ENCODE measurements around the gene MYL5.
"Not testable (repeated sequence)": the region's sequence is repeated elsewhere in the genome, so short reads cannot be mapped to it uniquely, and the experiment has no call there.

MYL5 gene

DNA sequence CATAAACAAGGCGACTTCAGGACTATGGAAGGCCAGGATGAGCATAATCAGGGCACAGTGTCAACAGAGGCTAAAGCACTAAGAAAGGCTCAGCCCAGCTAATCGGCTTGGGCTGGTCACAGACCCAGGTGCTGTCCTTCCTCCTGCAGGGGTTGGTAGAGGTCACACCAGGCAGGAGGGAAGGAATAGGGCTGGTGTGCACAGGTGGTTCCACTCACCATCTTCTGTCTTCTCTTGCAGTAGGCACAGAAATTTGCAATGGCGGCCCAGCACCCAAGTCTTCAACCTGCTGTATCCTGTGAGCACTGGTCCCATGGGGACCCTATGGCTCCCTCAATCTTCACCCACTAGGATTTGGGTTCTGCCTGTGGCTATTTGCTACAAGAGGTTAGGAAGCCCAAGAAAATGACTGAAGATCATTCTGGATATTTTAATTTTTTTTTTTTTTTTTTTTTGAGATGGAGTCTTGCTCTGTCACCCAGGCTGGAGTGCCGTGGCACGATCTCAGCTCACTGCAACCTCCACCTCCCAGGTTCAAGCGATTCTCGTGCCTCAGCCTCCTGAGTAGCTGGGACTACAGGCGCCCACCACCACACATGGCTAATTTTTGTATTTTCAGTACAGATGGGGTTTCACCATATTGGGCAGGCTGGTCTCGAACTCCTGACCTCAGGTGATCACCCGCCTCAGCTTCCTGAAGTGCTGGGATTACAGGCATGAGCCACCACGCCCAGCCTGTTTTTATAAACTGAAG lies 4.4 kb upstream of the MYL5 start:
- not testable (repeated sequence) for DNase-seq

DNA sequence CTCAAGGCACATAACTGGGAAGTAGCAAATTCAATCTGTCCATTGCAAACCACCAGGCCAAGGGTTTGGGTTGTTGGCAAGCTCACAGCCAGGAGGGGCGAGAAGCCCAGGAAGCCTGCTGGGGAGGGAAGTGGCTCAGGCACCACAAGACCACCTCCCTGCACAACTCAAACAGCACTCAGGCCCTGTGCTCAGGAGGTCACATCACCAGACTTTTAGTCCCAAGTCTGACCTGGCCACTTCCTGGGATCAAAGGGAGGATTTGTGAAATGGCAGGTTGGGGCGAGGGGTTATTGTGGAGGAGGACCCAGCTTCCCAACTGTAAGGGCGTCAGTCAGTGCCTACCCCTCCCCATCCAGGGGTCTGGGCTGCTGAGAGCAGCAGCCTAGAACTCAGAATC lies 2.6 kb upstream of the MYL5 start:
- no peak for DNase-seq

DNA sequence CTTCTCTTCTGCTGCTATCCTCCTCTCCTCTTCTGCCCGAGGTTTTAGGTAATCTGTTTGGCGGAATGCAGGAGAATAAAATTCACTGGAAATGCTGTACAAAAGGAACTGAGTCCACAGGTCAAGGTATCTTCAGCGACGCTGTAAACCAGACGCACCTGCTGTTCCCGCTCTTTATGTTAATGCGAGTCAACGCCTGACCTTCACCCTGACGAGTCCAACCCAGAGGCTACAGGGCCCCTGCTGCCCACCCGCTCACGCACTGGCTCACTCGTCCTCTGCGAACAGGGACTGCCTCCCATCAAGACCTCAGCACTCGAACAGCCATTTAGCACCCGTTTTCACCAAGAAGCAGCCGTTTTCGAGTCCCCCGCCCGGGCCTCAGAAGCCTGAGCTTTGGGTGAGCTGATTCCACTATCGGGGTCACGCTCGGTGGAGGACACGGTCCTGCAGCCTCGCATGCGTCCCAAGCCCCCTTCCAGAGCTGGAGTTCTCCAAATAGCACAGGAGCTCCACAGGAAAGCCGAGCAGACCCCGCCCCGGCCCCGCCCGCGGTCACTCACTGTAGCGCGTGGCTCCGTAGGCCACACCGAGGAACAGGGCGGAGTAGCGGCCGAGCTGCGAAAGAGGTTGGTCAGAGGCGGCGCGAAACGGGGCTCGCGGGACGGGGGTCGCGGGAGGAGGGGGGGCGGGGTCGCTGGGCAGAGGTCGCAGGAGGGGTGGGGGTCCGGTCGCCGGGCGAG lies 822 bp upstream of the MYL5 start:
- DNase-seq = peak in 2 of 56 donors; percentile 21 to 36

DNA sequence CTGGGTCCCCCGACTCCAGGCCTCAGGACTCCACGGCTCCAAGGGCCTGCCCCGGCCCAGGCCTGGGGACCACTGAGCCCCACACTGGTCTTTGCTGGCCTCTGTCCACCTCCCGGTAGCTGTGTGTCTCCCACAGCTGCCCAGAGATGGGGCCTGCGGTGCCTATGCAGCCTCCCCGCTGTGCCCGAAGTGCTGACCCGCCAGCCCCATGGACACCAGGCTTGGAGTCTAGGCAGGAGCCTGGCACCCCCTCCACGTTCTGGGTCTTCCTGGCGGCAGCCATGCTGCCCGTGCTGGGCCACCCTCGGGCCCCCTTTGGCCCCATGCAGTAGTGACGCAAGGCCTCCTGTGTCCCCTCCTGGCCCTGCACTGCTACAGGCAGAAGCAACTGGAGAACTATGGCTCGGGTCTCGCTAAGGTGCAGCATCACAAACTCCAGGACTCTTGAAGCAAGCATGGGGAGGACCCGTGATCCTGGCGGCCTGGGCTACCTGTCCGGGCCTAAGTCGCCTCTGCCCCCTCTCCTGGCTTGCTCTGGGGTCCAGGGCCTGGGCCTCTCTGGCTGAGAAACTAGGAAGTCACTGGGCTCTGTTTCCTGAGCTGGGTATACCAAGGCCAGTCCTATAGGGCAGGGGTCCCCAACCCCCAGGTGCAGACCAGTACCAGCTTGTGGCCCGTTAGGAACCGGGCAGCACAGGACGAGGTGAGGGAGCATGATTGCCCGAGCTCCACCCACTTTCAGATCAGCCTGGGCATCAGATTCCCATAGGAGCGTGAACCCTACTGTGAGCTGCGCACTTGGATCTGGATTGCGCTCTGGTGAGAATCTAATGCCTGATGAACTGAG lies 917 bp downstream of the MYL5 start:
- no peak for DNase-seq

DNA sequence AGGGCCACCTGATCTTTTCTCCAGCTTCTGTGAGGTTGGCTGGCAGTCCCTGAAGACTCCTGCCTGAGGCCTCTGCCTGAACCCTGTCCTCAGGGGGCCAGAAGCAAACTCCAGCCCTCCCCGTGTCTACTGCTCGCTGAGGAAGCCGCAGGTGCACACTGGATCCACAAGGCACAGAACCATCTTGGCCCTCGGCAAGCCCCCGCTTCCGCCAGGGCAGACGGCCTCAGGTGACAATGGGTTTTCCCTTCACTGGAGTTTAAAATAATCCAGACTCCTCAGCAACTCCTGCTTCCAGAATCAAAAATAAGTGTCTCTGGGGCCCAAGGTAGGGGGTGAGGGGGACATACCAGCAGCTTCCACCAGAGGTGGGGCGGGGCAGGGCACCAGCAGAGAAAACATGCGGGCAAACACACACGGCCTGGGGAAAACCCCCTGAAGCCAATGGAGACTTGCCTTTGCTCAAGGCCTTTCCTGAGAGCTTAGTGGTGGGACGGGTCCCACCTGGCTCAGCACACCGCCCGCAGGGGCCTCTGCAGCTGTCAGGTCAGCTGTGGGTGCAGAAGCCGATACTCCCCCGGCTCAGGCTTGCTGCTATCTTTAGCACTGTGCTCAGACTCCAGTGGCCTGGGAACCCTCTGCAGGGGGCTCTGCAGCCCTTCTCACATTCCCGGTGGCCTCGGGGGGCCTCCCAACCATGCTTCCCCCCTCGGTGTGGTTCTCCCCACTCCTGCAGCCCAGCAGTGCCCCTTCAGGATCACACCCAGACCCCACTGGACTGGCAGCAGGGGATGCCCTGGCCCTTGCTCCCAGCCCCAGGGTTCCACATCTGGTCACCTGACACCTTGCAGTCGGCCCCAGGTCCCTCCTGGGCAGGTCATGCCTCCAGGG lies 1.9 kb downstream of the MYL5 start:
- no peak for DNase-seq

DNA sequence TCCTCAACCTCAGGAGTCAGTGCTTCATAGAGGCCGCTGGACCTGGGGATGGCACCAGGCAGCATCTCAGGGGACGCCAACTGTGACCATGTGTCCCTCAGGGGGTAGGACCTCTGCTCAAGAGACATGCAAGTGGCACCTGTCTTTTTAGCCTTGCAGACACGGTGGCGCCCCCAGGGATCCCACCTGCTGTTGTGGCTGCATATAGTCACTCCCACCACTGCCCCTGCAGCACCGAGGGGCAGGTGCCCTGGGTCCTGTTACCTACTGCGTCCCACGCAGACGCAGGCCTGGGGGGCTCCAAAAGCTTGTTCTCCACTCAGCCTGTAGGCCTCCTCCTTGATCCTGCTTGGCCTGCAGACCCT lies 2.5 kb downstream of the MYL5 start:
- no peak for DNase-seq

DNA sequence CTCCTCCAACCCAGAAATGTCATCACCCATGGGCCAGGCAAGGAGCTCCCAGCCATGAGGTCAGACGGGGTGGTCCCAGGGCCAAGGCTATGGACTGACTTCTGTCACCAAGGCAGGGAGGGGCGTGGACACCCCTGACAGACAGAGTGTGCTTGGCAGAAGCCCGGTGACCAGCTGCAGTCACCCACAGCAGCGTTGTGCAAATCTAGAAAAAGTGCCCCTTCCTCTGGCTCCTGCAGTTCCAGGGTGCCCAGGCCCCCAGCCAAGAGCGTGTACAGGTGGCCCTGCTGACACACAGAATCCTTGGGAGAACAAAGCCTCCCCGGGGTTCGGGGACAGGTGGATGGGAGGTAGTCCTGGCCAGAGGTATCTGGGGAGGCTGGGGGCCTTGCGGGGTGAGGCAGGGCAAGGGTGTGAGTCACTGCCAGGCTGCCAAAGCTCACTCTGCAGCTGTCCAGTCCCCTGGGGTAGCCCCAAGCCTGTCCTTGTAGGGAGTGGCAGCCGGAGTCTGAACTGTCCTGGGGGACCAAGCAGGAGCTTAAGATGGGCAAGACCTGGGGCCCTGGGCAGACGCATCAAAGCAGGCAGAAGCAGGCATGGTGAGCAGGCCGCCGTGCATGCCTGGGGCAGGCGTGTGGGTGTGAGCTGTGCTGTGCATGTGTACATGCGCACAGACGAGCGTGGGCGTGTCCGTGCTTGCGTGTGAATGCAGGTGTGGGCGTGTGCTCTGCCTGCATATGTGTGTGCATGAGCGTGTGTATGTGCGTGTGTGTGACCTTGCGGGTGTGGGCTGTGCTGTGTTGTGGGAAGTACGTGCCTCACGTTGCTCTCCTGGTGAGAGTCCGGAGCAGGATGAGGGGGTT lies 3.3 kb downstream of the MYL5 start:
- peak in 7 of 56 donors; percentile 23 to 45 (median 37) for DNase-seq

DNA sequence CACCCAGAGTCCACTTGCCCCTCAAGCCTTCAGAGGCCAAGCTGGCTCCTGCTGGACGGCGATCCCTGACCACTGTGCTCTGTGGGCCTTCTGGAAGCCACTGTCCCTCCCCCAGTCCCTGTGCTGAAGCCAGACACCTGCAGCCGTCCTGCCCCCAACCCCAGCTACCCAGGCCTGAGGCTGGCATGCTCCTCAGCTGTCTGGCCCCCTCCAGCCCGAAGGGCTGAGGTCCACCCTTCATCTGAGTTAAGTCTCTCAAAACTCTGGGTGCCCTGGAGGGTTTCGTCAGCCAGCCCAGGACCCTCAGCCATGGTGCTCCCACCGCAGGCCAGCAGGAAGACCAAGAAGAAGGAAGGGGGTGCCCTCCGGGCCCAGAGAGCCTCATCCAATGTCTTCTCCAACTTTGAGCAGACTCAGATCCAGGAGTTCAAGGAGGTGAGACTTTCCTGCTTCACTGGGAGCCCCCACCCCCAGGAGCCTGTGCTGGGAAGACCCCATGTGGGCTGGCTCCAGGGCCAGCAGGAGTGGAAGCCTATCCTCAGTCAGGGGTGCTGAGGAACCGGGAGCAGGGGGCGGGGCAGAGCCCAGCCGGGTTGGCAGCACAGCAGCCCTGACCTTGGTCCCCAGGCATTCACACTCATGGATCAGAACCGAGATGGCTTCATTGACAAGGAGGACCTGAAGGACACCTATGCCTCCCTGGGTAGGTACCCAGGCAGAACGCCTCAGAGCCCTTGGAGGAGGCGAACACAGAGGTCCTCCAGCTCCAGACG lies 4.2 kb downstream of the MYL5 start:
- no peak for DNase-seq

DNA sequence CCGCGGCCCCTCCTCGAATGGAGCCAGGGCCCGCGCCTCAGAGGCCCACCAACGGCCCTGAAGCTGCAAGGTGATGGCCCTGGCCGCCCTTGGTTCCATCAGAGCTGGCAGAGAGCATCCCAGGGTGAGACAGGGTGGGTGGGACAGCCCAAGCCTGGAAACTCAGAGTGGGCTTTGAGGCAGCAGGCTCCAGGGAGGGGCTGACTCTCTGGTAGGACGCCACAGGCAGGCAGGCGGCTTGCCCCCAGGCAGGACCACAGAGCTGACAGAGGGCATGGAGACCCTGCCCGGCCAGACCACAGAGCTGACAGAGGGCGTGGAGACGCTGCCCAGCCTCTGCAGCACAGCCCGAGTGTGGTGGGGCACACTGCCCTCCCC lies 4.8 kb downstream of the MYL5 start:
- no peak for DNase-seq

DNA sequence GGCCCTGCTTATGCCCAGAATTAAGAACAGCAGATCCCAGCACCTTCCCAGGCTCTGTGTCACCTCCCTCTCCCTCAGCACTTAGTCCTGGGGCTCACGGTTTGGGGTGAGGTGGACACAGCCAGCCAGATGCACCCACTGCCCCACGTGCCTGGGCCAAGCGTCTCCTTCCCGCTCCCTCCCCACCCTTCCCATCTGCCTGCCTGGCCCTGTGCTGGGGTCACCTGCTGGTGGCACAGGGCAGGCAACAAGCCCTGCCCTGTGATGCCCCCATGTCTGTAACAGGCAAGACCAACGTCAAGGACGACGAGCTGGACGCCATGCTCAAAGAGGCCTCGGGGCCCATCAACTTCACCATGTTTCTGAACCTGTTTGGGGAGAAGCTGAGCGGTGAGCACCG lies 5.3 kb downstream of the MYL5 start:
- no peak for DNase-seq

DNA sequence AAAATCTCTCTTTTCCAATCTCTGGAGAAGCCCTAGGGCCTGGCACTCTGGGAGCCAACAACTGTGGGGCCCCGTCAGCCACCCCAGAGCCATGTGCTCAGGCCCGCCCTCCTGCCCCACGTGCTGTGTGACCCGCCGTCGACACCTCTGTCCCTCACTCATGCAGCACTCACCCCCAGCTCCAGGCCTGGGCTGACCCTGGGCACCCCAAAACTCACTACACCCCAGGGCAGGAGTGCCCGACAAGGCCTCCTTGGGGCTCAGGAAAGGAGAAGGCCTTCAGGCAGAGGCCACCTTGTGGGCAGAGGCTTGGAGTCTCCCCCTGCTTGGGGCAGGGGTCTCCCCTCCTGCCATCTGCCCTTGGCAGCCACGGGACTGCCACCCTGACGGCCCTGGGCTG lies 5.7 kb downstream of the MYL5 start:
- DNase-seq = no peak

DNA sequence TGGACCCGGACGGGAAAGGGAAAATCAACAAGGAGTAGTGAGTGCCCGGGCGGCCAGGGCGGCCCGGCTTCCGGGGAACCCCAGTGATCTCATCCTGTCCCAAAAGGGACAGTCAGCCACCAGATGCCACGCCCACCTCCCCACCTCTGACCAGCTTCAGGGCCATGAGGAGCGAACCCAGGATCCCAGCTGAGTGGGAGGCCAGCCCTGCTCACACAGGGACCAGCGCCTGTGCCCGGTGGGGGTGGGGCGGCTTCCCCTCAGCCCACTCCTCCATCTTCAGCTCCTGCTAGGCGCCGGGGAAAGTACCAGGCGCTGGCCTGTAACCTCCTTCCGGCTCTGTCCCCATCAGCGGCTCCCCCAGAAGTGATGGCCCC lies 6.2 kb downstream of the MYL5 start:
- DNase-seq = no peak

DNA sequence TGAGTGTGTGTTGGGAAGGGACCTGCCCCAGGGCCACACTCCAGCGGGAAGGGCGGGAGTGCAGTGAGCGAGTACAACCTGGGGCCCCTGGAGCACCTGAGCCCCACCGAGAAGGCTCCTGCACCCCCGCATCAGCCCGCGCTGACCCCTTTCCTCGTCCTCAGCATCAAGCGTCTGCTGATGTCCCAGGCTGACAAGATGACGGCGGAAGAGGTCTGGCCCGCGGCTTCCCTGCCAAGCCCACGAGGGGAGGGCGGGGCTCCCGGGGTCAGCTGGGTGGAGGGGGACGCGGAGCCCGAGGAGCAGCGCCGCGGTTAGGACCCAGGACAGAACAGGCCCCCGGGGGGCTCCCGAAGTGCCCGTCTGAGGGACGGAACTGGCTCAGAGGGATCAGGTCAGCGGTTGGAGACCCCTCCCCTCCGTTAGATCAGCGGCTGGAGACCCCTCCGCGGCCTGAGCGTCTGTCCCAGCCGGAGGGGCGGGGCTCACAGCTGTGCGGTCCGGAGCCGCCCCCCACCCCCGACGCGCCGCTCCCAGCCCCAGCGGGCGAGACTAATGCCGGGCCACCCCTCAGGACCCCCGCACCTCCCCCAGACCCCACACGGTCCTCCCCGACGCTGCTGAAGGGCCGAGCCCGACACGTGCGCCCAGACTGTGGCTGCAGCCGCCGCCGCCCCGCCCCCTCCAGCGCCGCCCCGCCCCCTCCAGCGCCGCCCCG lies 6.7 kb downstream of the MYL5 start:
- peak in 11 of 56 donors; percentile 10 to 52 (median 33) for DNase-seq

DNA sequence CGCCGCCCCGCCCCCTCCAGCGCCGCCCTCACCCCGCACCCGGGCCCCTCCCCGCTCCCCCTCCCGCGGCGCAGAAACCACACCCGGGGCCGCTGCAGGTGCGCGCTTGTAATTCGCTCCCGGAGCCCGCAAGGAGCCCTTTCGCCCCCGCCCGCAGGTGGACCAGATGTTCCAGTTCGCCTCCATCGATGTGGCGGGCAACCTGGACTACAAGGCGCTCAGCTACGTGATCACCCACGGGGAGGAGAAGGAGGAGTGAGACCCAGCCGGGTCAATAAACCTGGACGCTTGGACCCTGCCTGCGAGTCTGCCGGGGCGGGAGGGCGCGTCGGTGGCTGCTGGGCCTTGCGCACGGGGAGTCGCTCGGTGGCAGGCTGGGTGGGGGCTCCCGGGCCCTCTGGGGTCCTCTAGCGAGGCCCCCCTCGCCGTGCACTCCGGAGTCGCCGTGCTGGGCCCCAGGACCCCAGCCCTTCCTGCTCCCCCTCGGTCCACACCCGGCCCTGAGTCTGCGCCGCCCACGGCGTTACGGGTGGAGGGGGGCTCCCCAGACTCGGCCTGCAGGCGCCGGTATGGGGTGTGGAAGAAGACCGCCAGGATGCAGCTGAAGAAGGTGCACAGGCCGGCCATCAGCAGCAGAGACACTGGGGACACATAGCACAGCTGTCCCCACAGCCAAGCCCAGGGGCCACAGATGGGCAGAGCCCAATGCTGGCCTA lies 7.6 kb downstream of the MYL5 start:
- peak in 1 of 56 donors; percentile 29 for DNase-seq

DNA sequence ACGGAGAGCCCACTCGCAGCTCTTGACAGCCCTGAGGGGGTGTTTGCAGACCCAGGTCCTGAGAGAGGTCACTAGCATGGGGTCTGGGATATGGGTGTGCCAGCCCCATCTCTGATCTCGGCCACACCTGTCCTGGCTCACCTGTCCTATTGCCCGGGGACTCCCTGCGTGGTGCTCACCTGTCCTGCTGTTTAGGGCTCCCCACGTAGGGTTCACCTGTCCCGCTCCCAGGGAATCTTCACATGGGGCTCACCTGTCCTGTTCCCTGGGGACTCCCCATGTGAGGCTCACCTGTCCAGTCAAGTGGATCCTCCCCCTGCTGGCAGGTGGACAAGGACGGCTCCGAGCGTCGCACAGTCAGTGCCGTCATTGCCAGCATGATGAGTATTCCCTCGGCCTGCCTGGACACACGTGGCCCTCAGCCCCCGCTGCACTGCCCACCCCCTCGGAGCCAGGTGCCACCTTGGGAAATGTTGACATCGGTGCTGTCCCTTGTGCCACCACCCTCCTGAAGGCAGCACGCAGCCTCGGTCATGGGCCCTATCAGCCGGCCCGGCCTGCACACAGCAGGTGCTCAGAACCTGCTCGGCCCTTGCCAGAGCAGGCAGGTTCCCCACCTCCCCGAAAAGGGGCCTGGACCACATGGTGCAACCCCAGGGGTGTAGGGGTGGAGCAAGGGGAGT lies 8.3 kb downstream of the MYL5 start:
- no peak for DNase-seq

DNA sequence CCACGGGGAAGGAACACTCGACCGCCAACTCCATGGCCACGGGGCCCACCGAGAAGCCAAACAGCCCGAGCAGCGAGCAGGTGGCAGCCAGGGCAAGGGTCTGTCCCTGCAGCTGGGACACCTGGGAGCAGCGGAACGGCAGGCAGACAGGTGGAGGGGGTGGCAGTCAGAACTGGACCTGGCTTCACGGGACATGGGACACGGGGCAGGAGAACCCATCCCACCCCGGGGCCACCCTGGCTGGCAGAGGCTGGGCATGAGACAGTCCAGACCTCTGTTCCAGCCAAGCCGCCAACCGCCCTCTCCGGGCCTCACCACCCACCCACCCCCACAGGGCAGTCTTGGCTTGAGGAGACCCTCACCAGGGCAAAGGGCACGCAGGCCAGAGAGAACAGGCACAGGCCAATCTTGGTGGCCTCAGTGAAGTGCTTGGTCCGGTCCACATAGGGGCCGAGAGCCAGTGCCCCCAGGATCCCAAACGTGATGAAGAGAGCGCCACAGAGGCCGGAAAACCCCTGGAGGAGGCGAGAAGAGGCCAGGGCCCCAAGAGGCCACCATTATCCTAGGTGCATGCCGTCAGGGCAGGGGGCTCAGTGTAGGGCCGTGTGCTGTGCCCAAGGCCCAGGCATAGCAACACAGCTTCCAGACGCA lies 9.0 kb downstream of the MYL5 start:
- no peak for DNase-seq

Data from amygdala (tissue), 56 donors.